GM06990 (cell line): Measurements from ENCODE around the gene MOV10L1.

ENCODE experiments used
- DNase-seq: peaks from one replicate; pipeline ENCODE4 v3.0.0-alpha.2; 2011; ENCODE audit not compliant: insufficient read length; ENCODE audit errors: extremely low read depth
- H3K27me3 ChIP-seq: replicated peaks from 2 replicates; pipeline ENCODE4 v1.6.0; 2011; ENCODE audit warnings: low read length; ENCODE audit not compliant: control insufficient read depth, insufficient read depth
- H3K36me3 ChIP-seq: 2 replicates; pipeline ENCODE4 v1.5.1; 2011; ENCODE audit warnings: low read length; ENCODE audit not compliant: control insufficient read depth, insufficient read depth
- H3K4me3 ChIP-seq: replicated peaks from 2 replicates; pipeline ENCODE4 v1.5.1; 2011; ENCODE audit warnings: low read depth, mild to moderate bottlenecking, control low read depth, low read length
- TF ChIP-seq, protein P1 (sequence below): IDR thresholded peaks from 2 replicates; pipeline ENCODE4 v1.5.1; 2011; ENCODE audit warnings: low read length, control low read depth, mild to moderate bottlenecking, inconsistent platforms; ENCODE audit not compliant: insufficient read depth, poor library complexity, severe bottlenecking

The MOV10L1 gene

DNA sequence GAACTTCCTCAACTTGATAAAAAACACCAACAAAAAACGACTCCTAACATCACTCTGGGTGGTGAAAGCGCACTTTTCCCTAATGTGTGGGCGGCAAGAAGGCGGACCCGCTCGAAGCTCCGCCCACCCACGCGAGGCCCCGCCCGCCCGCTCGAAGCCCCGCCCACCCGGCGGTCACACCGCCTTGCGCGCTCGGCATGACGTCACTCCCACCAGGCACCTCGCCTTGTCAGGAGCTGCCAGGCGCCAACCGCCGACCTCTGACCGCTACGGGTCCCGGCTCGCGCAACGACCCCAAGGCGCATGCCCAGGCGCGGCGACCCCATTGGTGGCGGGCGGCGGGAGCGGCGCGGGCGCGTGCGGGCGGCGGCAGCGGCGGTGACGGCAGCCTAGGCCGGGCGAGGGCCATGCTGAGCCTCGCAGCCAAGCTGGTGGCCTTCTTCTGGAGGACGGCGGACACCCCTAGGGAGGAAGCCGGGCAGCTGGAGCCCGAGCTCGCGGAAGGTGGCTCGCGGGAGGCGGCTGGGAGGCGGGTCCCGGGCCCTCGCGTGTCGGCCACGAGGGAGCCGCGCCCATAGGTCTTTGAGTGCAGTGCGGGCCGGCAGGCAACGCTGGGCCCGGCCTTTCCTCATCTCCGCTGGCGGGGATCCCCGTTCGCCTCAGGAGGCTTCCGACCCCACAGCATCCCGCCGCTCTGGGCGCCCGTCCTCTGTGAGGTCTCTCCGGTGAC is at the start of gene MOV10L1:
Gene MOV10L1, plus strand, starts transcription at position 325 of the 730 bp plus-strand sequence. Its CDS starts 83 bp downstream, at position 408.
- H3K36me3 ChIP-seq = no peaks in the 10 kb centered on the region
- TF ChIP-seq, protein P1, sequence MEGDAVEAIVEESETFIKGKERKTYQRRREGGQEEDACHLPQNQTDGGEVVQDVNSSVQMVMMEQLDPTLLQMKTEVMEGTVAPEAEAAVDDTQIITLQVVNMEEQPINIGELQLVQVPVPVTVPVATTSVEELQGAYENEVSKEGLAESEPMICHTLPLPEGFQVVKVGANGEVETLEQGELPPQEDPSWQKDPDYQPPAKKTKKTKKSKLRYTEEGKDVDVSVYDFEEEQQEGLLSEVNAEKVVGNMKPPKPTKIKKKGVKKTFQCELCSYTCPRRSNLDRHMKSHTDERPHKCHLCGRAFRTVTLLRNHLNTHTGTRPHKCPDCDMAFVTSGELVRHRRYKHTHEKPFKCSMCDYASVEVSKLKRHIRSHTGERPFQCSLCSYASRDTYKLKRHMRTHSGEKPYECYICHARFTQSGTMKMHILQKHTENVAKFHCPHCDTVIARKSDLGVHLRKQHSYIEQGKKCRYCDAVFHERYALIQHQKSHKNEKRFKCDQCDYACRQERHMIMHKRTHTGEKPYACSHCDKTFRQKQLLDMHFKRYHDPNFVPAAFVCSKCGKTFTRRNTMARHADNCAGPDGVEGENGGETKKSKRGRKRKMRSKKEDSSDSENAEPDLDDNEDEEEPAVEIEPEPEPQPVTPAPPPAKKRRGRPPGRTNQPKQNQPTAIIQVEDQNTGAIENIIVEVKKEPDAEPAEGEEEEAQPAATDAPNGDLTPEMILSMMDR = no peak
- no peaks in the 10 kb centered on the region for H3K27me3 ChIP-seq
- no peak within 1 kb of the TSS for H3K4me3 ChIP-seq
- DNase-seq = no peak

DNA sequence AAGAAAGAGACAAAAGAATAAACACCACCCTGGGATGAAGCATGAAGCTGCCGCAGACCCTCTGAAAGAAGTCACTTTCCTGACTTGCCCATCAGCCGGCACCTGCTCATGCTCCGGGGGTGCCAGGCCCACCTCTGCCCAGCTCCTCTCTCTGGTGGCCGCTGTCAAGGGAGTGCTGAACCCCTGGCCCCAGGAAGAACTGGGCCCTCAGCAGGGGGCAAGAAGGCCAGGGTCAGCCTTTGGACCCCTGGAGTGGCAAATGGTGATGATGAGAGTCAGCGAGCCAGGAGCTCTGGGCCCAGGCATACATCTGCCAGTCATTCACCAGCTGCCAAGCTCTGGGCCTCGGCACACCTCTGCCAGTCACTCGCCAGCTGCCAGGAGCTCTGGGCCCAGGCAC is 49.1 kb upstream of the MOV10L1 start:
- Histone ChIP-seq H3K36me3 (no peaks in the 10 kb centered on the region), H3K27me3 (no peaks in the 10 kb centered on the region), H3K4me3 (no peak overlapping the region)
- DNase-seq = no peak
- TF ChIP-seq, protein P1 = no peak

- DNase-seq = no peak
- TF ChIP-seq, protein P1 = no peak
- Histone ChIP-seq H3K4me3 (no peak overlapping the region), H3K36me3 (no peaks in the 10 kb centered on the region), H3K27me3 (no peaks in the 10 kb centered on the region)
Observed at GRCh38 chr22:50041361-50042065, 48.3 kb upstream of the MOV10L1 start.

DNA sequence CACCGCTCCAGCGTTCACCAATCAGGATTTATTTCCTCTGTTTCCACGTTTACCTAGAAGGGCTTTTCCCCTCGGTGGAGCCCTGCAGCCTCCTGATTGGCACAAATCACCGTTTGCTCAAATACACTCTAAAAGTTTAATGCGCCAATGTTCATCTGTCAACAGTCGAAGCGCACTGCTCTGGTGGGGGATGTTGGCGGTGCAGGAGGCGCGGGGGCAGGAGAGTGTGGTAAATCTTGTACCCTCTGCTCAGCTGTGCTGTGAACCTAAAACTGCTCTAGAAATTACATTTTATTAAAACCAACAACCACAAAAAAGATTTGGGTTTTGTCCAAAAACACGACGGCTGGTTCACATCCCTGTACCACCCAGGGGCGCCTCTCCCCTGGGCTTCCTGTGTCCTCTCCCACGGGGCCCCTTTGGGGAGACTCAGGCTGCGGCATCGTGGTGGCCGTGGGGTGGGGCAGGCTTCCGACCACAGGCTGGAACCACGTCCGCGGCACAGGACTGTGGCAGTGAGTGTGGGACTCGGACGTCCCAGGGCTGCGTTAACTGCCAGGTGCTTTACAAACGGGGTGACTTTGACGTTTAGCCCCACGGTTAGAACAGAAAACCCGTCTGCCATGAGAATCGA is 45.2 kb upstream of the MOV10L1 start:
- Histone ChIP-seq H3K27me3 (no peaks in the 10 kb centered on the region), H3K36me3 (no peaks in the 10 kb centered on the region), H3K4me3 (no peak overlapping the region)
- DNase-seq = no peak
- TF ChIP-seq, protein P1 = no peak

GRCh38 chr22:50045211-50046018 is 44.4 kb upstream of the MOV10L1 start:
- no peak for DNase-seq
- TF ChIP-seq, protein P1 = no peak
- H3K36me3 ChIP-seq = no peaks in the 10 kb centered on the region
- no peaks in the 10 kb centered on the region for H3K27me3 ChIP-seq
- no peak overlapping the region for H3K4me3 ChIP-seq
